WTC11 (cell line): ENCODE measurements around the gene MKI67. TPM values are rescaled to one million over a fixed set of nuclear protein-coding genes. Genes with fewer than 3 reads are reported as not detected.

ENCODE experiments used
- ATAC-seq: fragments of 200-7000 bp; cut with Tn5 transposase; 2 replicates; pipeline ENCODE4 v1.10.0; 2021; ENCODE audit warnings: mild to moderate bottlenecking, moderate library complexity
- CTCF ChIA-PET: fragments of 300-600 bp; sonication (Branson Sonifier 250); formaldehyde crosslinking; loops from one replicate; lab custom pipeline; 2021; ENCODE audit warnings: antibody characterized with exemption; lab: Charles Lee
- POLR2A ChIA-PET: fragments of 350-600 bp; sonication (Branson Sonifier 250); formaldehyde crosslinking; loops from one replicate; lab custom pipeline; 2021; ENCODE audit warnings: antibody characterized with exemption; lab: Charles Lee
- DNase-seq: peaks from one replicate; pipeline ENCODE4 v3.0.0; 2021; ENCODE audit warnings: low spot score
- H3K27ac Mint-ChIP-seq: 2 replicates; pipeline ENCODE4 v1.8.0; 2021; ENCODE audit warnings: mixed read lengths
- H3K27me3 Mint-ChIP-seq: 2 replicates; pipeline ENCODE4 v1.8.0; 2021; ENCODE audit warnings: low read depth, mild to moderate bottlenecking, moderate library complexity, mixed read lengths
- H3K36me3 Mint-ChIP-seq: 2 replicates; pipeline ENCODE4 v1.8.0; 2021; ENCODE audit warnings: mixed read lengths
- H3K4me1 Mint-ChIP-seq: 2 replicates; pipeline ENCODE4 v1.8.0; 2022; ENCODE audit warnings: mixed read lengths
- H3K4me3 Mint-ChIP-seq: 2 replicates; pipeline ENCODE4 v1.8.0; 2021; ENCODE audit warnings: mild to moderate bottlenecking, moderate library complexity, mixed read lengths
- H3K9me3 Mint-ChIP-seq: 2 replicates; pipeline ENCODE4 v1.8.0; 2021; ENCODE audit warnings: mixed read lengths
- CBFB ChIP-seq: sonication (generic); formaldehyde crosslinking; IDR thresholded peaks from 2 replicates; pipeline ENCODE4 v1.8.1; 2022; ENCODE audit warnings: mild to moderate bottlenecking, low read depth, missing genetic modification reagents
- CREM ChIP-seq: sonication (generic); formaldehyde crosslinking; IDR thresholded peaks from 2 replicates; pipeline ENCODE4 v1.8.1; 2022; ENCODE audit warnings: mild to moderate bottlenecking, missing genetic modification reagents, moderate library complexity
- ESRRA ChIP-seq: sonication (generic); formaldehyde crosslinking; IDR thresholded peaks from 2 replicates; pipeline ENCODE4 v1.8.1; 2022; ENCODE audit warnings: mild to moderate bottlenecking, missing genetic modification reagents, borderline replicate concordance
- FOXP4 ChIP-seq: sonication (generic); formaldehyde crosslinking; IDR thresholded peaks from 2 replicates; pipeline ENCODE4 v1.8.0; 2022; ENCODE audit warnings: mild to moderate bottlenecking, missing genetic modification reagents
- GRHL2 ChIP-seq: fragments of 250-450 bp; sonication (Bioruptor Pico); IDR thresholded peaks from 2 replicates; pipeline ENCODE4 v1.8.0; 2022; ENCODE audit warnings: mild to moderate bottlenecking, moderate library complexity; ENCODE audit not compliant: insufficient replicate concordance, severe bottlenecking
- HMGA2 ChIP-seq: fragments of 250-450 bp; sonication (Bioruptor Pico); IDR thresholded peaks from 2 replicates; pipeline ENCODE4 v1.4.0; 2021; ENCODE audit warnings: mild to moderate bottlenecking, moderate library complexity
- HMGXB4 ChIP-seq: sonication (generic); formaldehyde crosslinking; IDR thresholded peaks from 2 replicates; pipeline ENCODE4 v1.8.1; 2023; ENCODE audit warnings: mild to moderate bottlenecking, moderate library complexity, missing genetic modification reagents
- KAT7 ChIP-seq: sonication (generic); formaldehyde crosslinking; IDR thresholded peaks from 2 replicates; pipeline ENCODE4 v1.8.1; 2023; ENCODE audit warnings: missing genetic modification reagents, mild to moderate bottlenecking, borderline replicate concordance
- NFYB ChIP-seq: sonication (generic); formaldehyde crosslinking; conservative IDR thresholded peaks from 2 replicates; pipeline ENCODE4 v1.8.0; 2022; ENCODE audit warnings: low read depth, missing genetic modification reagents
- NR2C2 ChIP-seq: sonication (generic); formaldehyde crosslinking; IDR thresholded peaks from 2 replicates; pipeline ENCODE4 v1.8.0; 2022; ENCODE audit warnings: mild to moderate bottlenecking, missing genetic modification reagents
- NR3C1 ChIP-seq: sonication (generic); formaldehyde crosslinking; conservative IDR thresholded peaks from 2 replicates; pipeline ENCODE4 v1.8.1; 2023; ENCODE audit warnings: low read depth, mild to moderate bottlenecking, missing genetic modification reagents
- OVOL2 ChIP-seq: fragments of 250-450 bp; sonication (Bioruptor Pico); IDR thresholded peaks from 2 replicates; pipeline ENCODE4 v1.9.0; 2021; ENCODE audit warnings: mild to moderate bottlenecking, borderline replicate concordance
- SOX15 ChIP-seq: fragments of 250-450 bp; sonication (Bioruptor Pico); IDR thresholded peaks from 2 replicates; pipeline ENCODE4 v1.9.0; 2021; ENCODE audit warnings: mild to moderate bottlenecking
- SP1 ChIP-seq: sonication (generic); formaldehyde crosslinking; conservative IDR thresholded peaks from 2 replicates; pipeline ENCODE4 v1.8.1; 2022; ENCODE audit warnings: missing genetic modification reagents
- ZNF263 ChIP-seq: sonication (generic); formaldehyde crosslinking; IDR thresholded peaks from 2 replicates; pipeline ENCODE4 v1.8.1; 2022; ENCODE audit warnings: low read depth, mild to moderate bottlenecking, moderate library complexity, missing genetic modification reagents
- ZNF317 ChIP-seq: sonication (generic); formaldehyde crosslinking; IDR thresholded peaks from 2 replicates; pipeline ENCODE4 v1.8.1; 2023; ENCODE audit warnings: low read depth, mild to moderate bottlenecking, moderate library complexity, missing genetic modification reagents, borderline replicate concordance
- ZNF532 ChIP-seq: fragments of 250-450 bp; sonication (Bioruptor Pico); IDR thresholded peaks from 2 replicates; pipeline ENCODE4 v1.9.0; 2021; ENCODE audit warnings: mild to moderate bottlenecking, borderline replicate concordance
- ZNF671 ChIP-seq: fragments of 250-450 bp; sonication (Bioruptor Pico); IDR thresholded peaks from 2 replicates; pipeline ENCODE4 v1.8.0; 2021; ENCODE audit warnings: mild to moderate bottlenecking
- total RNA-seq: library from RNA; stranded (reverse); gene quantifications from 3 replicates; pipeline ENCODE4 v1.2.3, GENCODE V29; 2021
- TF ChIP-seq, protein P1 (sequence below): sonication (generic); formaldehyde crosslinking; conservative IDR thresholded peaks from 2 replicates; pipeline ENCODE4 v1.8.1; 2022; ENCODE audit warnings: mild to moderate bottlenecking, missing genetic modification reagents
- TF ChIP-seq, protein P2 (sequence below): sonication (generic); formaldehyde crosslinking; IDR thresholded peaks from 2 replicates; pipeline ENCODE4 v1.8.1; 2022; ENCODE audit warnings: mild to moderate bottlenecking, missing genetic modification reagents, moderate library complexity, borderline replicate concordance
- TF ChIP-seq, protein P3 (sequence below): fragments of 250-450 bp; sonication (Bioruptor Pico); IDR thresholded peaks from 2 replicates; pipeline ENCODE4 v1.8.0; 2021; ENCODE audit warnings: mild to moderate bottlenecking

The MKI67 gene
- total RNA-seq, 1 experiment from 2014 or later = 118 TPM

DNA sequence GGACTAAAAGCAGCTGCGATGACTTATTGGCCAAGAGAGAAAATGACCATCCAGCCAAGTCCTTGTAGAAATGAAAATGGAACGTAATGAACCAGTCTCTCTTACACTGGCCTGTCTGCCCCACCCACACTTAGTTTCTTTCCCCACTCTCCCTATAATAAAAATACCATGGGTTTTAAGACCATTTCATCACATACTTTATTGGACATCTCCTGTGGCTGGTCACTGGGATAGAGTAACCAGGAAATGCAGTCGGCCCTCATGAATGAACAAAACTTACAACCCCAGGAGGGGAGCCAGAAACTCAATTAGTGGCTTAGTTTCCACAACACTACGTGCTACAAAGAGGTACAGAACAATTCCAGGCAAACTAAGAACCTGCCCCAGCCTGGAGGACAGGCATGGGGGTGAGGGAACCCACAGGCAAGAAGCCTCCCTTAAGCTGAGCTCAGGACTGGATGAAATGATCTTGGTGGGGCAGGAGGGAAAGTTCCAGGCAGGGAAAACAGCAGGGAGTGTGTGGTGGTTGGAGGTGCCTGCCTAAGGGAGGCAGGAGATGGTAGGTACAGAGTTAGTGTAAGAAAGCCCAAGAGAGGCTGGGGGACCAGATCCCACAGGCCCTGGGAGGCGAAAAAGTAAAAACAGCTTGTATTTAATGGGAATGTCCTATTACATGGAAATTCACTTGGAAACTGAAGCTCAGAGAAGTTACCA is 29.6 kb downstream of the MKI67 start (continued):
- TF ChIP-seq HMGXB4 (CRISPR knock-in tag) (no peak), SOX15 (CRISPR knock-in tag) (no peak), GRHL2 (CRISPR knock-in tag) (no peak), ZNF671 (no peak), KAT7 (CRISPR knock-in tag) (no peak), HMGA2 (CRISPR knock-in tag) (no peak), CREM (no peak), ESRRA (no peak), ZNF317 (CRISPR knock-in tag) (no peak)
- TF ChIP-seq, protein P1, sequence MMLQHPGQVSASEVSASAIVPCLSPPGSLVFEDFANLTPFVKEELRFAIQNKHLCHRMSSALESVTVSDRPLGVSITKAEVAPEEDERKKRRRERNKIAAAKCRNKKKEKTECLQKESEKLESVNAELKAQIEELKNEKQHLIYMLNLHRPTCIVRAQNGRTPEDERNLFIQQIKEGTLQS (CRISPR knock-in tag) = no peak
- TF ChIP-seq, all 79 proteins: peak for 0

DNA sequence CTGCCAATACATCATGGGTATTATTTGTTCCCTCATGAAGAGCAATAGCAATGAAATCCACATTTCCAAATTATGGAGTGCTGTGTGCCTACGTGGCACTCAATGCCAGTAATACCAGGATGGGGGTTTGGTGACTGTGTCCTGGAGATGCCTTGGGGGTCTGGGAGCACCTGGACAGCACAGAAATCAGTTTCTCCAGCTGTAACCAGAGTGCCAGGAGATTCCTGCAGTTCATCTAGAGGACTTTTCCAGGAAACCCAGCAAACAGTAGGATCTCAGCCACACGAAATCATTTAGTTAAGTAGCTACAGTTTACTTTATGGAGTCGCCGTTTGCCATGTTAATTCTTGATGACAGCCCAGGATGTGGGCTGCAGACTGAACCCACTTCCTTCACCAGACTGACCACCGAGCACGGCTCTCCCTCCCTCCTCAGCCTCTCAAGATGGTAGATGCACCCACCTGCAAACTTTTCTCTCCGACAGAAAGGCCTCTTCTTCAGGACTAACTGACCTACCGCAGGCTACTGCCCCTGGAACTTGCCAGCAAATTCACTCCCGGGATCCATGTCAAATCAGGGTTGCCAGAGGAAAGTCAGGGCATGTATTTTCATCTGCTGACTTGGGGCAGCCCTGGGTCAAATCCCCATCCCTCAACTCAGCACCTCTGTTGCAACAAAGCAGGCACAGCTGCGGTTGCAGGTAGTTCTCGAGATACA is 30.3 kb downstream of the MKI67 start:
- no peak overlapping the region; the same call in 1 of the 2 replicates for H3K27ac Mint-ChIP-seq
- peaks cover 35% of the 10 kb centered on the region for H3K36me3 Mint-ChIP-seq
- H3K4me1 Mint-ChIP-seq = peaks cover 13% of the 10 kb centered on the region; the same call in 1 of the 2 replicates
- H3K4me3 Mint-ChIP-seq = no peak overlapping the region
- CTCF ChIA-PET = interaction anchor here (1.1 to 1.2 kb wide), 2 partner anchors 17 to 27 kb away, joined by 4 read pairs; no protein-coding TSS in a partner anchor
- POLR2A ChIA-PET = interaction anchor here (0.7 to 1.1 kb wide), 2 partner anchors 8 to 41 kb away, joined by 3 read pairs; no protein-coding TSS in a partner anchor
- H3K27me3 Mint-ChIP-seq = no peaks in the 10 kb centered on the region
- ATAC-seq = no peak
- no peak for DNase-seq
- no peaks in the 10 kb centered on the region for H3K9me3 Mint-ChIP-seq
- TF ChIP-seq, protein P1 (CRISPR knock-in tag) = no peak
- TF ChIP-seq NFYB (CRISPR knock-in tag) (no peak), SP1 (CRISPR knock-in tag) (no peak), ZNF263 (CRISPR knock-in tag) (no peak), FOXP4 (CRISPR knock-in tag) (no peak), ZNF532 (CRISPR knock-in tag) (no peak), HMGXB4 (CRISPR knock-in tag) (no peak), KAT7 (CRISPR knock-in tag) (no peak), NR2C2 (CRISPR knock-in tag) (no peak), OVOL2 (CRISPR knock-in tag) (no peak), NR3C1 (CRISPR knock-in tag) (no peak), CBFB (CRISPR knock-in tag) (no peak)
- TF ChIP-seq, protein P2, sequence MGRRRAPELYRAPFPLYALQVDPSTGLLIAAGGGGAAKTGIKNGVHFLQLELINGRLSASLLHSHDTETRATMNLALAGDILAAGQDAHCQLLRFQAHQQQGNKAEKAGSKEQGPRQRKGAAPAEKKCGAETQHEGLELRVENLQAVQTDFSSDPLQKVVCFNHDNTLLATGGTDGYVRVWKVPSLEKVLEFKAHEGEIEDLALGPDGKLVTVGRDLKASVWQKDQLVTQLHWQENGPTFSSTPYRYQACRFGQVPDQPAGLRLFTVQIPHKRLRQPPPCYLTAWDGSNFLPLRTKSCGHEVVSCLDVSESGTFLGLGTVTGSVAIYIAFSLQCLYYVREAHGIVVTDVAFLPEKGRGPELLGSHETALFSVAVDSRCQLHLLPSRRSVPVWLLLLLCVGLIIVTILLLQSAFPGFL = no peak
- TF ChIP-seq, protein P3, sequence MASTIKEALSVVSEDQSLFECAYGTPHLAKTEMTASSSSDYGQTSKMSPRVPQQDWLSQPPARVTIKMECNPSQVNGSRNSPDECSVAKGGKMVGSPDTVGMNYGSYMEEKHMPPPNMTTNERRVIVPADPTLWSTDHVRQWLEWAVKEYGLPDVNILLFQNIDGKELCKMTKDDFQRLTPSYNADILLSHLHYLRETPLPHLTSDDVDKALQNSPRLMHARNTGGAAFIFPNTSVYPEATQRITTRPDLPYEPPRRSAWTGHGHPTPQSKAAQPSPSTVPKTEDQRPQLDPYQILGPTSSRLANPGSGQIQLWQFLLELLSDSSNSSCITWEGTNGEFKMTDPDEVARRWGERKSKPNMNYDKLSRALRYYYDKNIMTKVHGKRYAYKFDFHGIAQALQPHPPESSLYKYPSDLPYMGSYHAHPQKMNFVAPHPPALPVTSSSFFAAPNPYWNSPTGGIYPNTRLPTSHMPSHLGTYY (CRISPR knock-in tag) = no peak
